Panc1 (cell line): ENCODE data around the gene SMARCA2. TPM values are rescaled to one million over a fixed set of nuclear protein-coding genes. Genes with fewer than 3 reads are reported as not detected.

Experiments
- ATAC-seq: fragments of 200-7000 bp; cut with Tn5 transposase; 2 replicates; pipeline ENCODE4 v1.9.1; 2020; ENCODE audit warnings: mild to moderate bottlenecking, moderate library complexity
- BruUV-seq: library from RNA; stranded (reverse); fragments of 400-500 nt; replicated peaks from 2 replicates; lab custom pipeline; 2021; lab: Mats Ljungman, UMichigan
- CTCF ChIA-PET: fragments of 300-600 bp; sonication (Branson Sonifier 250); formaldehyde crosslinking; loops from one replicate; lab custom pipeline; 2022; ENCODE audit warnings: antibody characterized with exemption; lab: Charles Lee
- POLR2A ChIA-PET: fragments of 300-600 bp; sonication (Branson Sonifier 250); formaldehyde crosslinking; loops from one replicate; lab custom pipeline; 2022; ENCODE audit warnings: antibody characterized with exemption; lab: Charles Lee
- DNase-seq: peaks from one replicate; pipeline ENCODE4 v3.0.0-alpha.2; 2010; ENCODE audit warnings: low read depth, low spot score
- H3K27ac ChIP-seq: 2 replicates; pipeline ENCODE4 v1.5.1; 2011; ENCODE audit warnings: mild to moderate bottlenecking, low read length, inconsistent platforms
- H3K27me3 ChIP-seq: fragments of 200-500 bp; sonication (Bioruptor generic); 2 replicates; pipeline ENCODE4 v1.6.0; 2014; ENCODE audit warnings: low read length, inconsistent platforms; ENCODE audit not compliant: control insufficient read depth, insufficient read depth
- H3K36me3 ChIP-seq: fragments of 200-500 bp; sonication (Bioruptor generic); 2 replicates; pipeline ENCODE4 v1.5.1; 2014; ENCODE audit warnings: inconsistent platforms, mild to moderate bottlenecking, low read length, moderate library complexity; ENCODE audit not compliant: control insufficient read depth, insufficient read depth
- H3K4me1 ChIP-seq: 2 replicates; pipeline ENCODE4 v1.5.1; 2011; ENCODE audit warnings: inconsistent platforms, mild to moderate bottlenecking, low read length, moderate library complexity; ENCODE audit not compliant: control insufficient read depth, insufficient read depth
- H3K4me3 ChIP-seq, 2 experiments: 2 replicates each; pipeline ENCODE4 v1.5.1; 2011 to 2012; ENCODE audit warnings: low read depth in 2 of 2, low read length in 2 of 2, mild to moderate bottlenecking in 2 of 2, inconsistent platforms in 1 of 2, moderate library complexity in 1 of 2
- H3K9me3 ChIP-seq: fragments of 200-500 bp; sonication (Bioruptor generic); 2 replicates; pipeline ENCODE4 v1.5.1; 2014; ENCODE audit warnings: low read depth, mild to moderate bottlenecking, inconsistent platforms, low read length, moderate library complexity; ENCODE audit not compliant: control insufficient read depth, insufficient read depth
- CTCF ChIP-seq: fragments of 450-650 bp; IDR thresholded peaks from 2 replicates; pipeline ENCODE4 v1.5.1; 2017; ENCODE audit warnings: mild to moderate bottlenecking
- POLR2AphosphoS5 ChIP-seq: IDR thresholded peaks from 2 replicates; pipeline ENCODE4 v1.6.1; 2012; ENCODE audit warnings: mild to moderate bottlenecking, low read depth, low read length, moderate library complexity
- REST ChIP-seq, 2 experiments: IDR thresholded peaks; 2 replicates each; pipeline ENCODE4 v1.6.1; 2011 to 2012; ENCODE audit warnings: low read depth in 2 of 2, control low read depth in 1 of 2, low read length in 1 of 2, mild to moderate bottlenecking in 1 of 2, moderate library complexity in 1 of 2; ENCODE audit not compliant: insufficient read depth in 1 of 2
- SIN3A ChIP-seq: IDR thresholded peaks from 2 replicates; pipeline ENCODE4 v1.6.1; 2012; ENCODE audit warnings: low read depth, mild to moderate bottlenecking, low read length, moderate library complexity, borderline replicate concordance; ENCODE audit not compliant: insufficient read depth
- TCF7L2 ChIP-seq: IDR thresholded peaks from 2 replicates; pipeline ENCODE4 v1.6.1; 2011; ENCODE audit warnings: mild to moderate bottlenecking, low read depth, low read length, inconsistent platforms
- in situ Hi-C: cut with HindIII; loops from 2 replicates; pipeline ENCODE4 v1.10.0; 2016; ENCODE audit warnings: low sequenced_read_pairs, low pct_unique_long_range_greater_than_20kb
- intact Hi-C: fragments of 100-400 bp; cut with micrococcal nuclease; formaldehyde crosslinking; loops from one replicate; pipeline ENCODE4 v1.10.0; 2022; ENCODE audit not compliant: unreplicated experiment
- total RNA-seq: library from RNA; stranded (reverse); gene quantifications from one replicate; pipeline ENCODE4 v1.2.1, GENCODE V29; 2021; ENCODE audit not compliant: unreplicated experiment

The SMARCA2 gene
- total RNA-seq, 1 experiment from 2014 or later = 13.3 TPM

DNA sequence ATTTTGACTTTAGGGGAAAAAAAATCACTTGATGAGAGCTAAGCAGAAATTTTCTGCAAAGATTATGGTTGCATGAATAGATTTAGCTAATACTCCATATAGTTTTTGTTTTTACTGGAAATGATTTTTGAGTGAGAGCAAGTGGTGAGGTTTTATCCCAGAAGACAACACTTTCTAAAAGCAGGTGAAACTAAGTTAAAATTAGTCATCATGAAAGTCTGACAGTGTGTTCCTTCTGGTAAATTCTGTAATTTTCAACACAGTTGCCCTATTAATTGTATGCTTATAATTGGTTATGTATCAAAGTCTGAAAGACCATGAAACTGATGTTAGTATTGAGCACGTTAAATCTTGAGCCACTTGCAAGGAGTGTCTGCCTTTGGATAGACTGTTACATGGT is 91.5 kb downstream of the SMARCA2 start:
- no peak overlapping the region for H3K4me3 ChIP-seq
- H3K36me3 ChIP-seq = no peaks in the 10 kb centered on the region
- in situ Hi-C loops (no loop called here), intact Hi-C loops (no loop called here)
- BruUV-seq = no TSS peak
- no peaks in the 10 kb centered on the region for H3K4me1 ChIP-seq
- CTCF ChIA-PET = no interaction called here
- no peaks in the 10 kb centered on the region for H3K27me3 ChIP-seq
- no peak for TF ChIP-seq REST (IDR thresholded peaks at IDR 0.05; ENCODE audit: insufficient read depth in 1 of 2, low read depth in 2 of 2, low read length in 1 of 2)
- H3K27ac ChIP-seq = no peak overlapping the region
- POLR2A ChIA-PET = no interaction called here
- DNase-seq (no peak), ATAC-seq (no peak)
- no peaks in the 10 kb centered on the region for H3K9me3 ChIP-seq

- in situ Hi-C loops = no loop called here
- intact Hi-C loops = no loop called here
- Histone ChIP-seq H3K27ac (no peak overlapping the region), H3K27me3 (no peaks in the 10 kb centered on the region), H3K4me3 (no peak overlapping the region), H3K9me3 (no peaks in the 10 kb centered on the region), H3K36me3 (no peaks in the 10 kb centered on the region), H3K4me1 (no peaks in the 10 kb centered on the region)
- BruUV-seq = no TSS peak
- CTCF ChIA-PET = no interaction called here
- ATAC-seq (no peak), DNase-seq (no peak)
- POLR2A ChIA-PET = no interaction called here
- no peak for TF ChIP-seq SIN3A
- no peak for TF ChIP-seq REST (IDR thresholded peaks at IDR 0.05; ENCODE audit: insufficient read depth in 1 of 2, low read depth in 2 of 2, low read length in 1 of 2)
- no peak for TF ChIP-seq POLR2AphosphoS5
- TF ChIP-seq CTCF = no peak
- TF ChIP-seq TCF7L2 = no peak
Observed at GRCh38 chr9:2107906-2108451, 92.8 kb downstream of the SMARCA2 start.
